Measurements from ENCODE around the gene SVOP. TPM values are rescaled to one million over a fixed set of nuclear protein-coding genes. Genes with fewer than 3 reads are reported as not detected.
A peak's percentile ranks its signal among the peaks of the same experiment; 100 is the strongest.

The SVOP gene
- total RNA-seq, 1 experiment from 2014 or later = 0.03 TPM

- DNase-seq = no peak
Observed at GRCh38 chr12:108972358-108972757, 48.5 kb downstream of the SVOP start.

GRCh38 chr12:108969622-108970021 lies 51.2 kb downstream of the SVOP start:
- no peak for DNase-seq
- Histone ChIP-seq H3K4me3 (ENCODE audit: insufficient read depth, low read depth, low read length) (no peak overlapping the region), H3K36me3 (replicated peaks; ENCODE audit: control insufficient read depth, insufficient read depth, low read length) (no peaks in the 10 kb centered on the region), H3K27me3 (ENCODE audit: control insufficient read depth, insufficient read depth, low read length) (no peaks in the 10 kb centered on the region)

More at GRCh38 chr12:108972358-108972757, 48.5 kb downstream of the SVOP start:
- H3K36me3 ChIP-seq (replicated peaks; ENCODE audit: control insufficient read depth, insufficient read depth, low read length) = no peaks in the 10 kb centered on the region
- no peak overlapping the region for H3K4me3 ChIP-seq (ENCODE audit: insufficient read depth, low read depth, low read length)
- H3K27me3 ChIP-seq (ENCODE audit: control insufficient read depth, insufficient read depth, low read length) = no peaks in the 10 kb centered on the region

- Histone ChIP-seq H3K27me3 (ENCODE audit: control insufficient read depth, insufficient read depth, low read length) (no peaks in the 10 kb centered on the region), H3K4me3 (ENCODE audit: insufficient read depth, low read depth, low read length) (no peak overlapping the region), H3K36me3 (replicated peaks; ENCODE audit: control insufficient read depth, insufficient read depth, low read length) (no peaks in the 10 kb centered on the region)
- peak; percentile 45 for DNase-seq
Observed at GRCh38 chr12:108967869-108968540, 52.9 kb downstream of the SVOP start.

GRCh38 chr12:108966378-108967151 lies 54.3 kb downstream of the SVOP start:
- no peak overlapping the region for H3K4me3 ChIP-seq (ENCODE audit: insufficient read depth, low read depth, low read length)
- no peaks in the 10 kb centered on the region for H3K36me3 ChIP-seq (replicated peaks; ENCODE audit: control insufficient read depth, insufficient read depth, low read length)
- no peak for DNase-seq
- H3K27me3 ChIP-seq (ENCODE audit: control insufficient read depth, insufficient read depth, low read length) = no peaks in the 10 kb centered on the region

GRCh38 chr12:108965886-108966285 lies 55.0 kb downstream of the SVOP start:
- Histone ChIP-seq H3K4me3 (ENCODE audit: insufficient read depth, low read depth, low read length) (no peak overlapping the region), H3K27me3 (ENCODE audit: control insufficient read depth, insufficient read depth, low read length) (no peaks in the 10 kb centered on the region), H3K36me3 (replicated peaks; ENCODE audit: control insufficient read depth, insufficient read depth, low read length) (no peaks in the 10 kb centered on the region)
- no peak for DNase-seq

- Histone ChIP-seq H3K4me3 (ENCODE audit: insufficient read depth, low read depth, low read length) (no peak overlapping the region), H3K36me3 (replicated peaks; ENCODE audit: control insufficient read depth, insufficient read depth, low read length) (no peaks in the 10 kb centered on the region), H3K27me3 (ENCODE audit: control insufficient read depth, insufficient read depth, low read length) (no peaks in the 10 kb centered on the region)
- no peak for DNase-seq
Observed at GRCh38 chr12:108964371-108965352, 56.2 kb downstream of the SVOP start.

- no peak for DNase-seq
- Histone ChIP-seq H3K4me3 (ENCODE audit: insufficient read depth, low read depth, low read length) (no peak overlapping the region), H3K36me3 (replicated peaks; ENCODE audit: control insufficient read depth, insufficient read depth, low read length) (no peaks in the 10 kb centered on the region), H3K27me3 (ENCODE audit: control insufficient read depth, insufficient read depth, low read length) (no peaks in the 10 kb centered on the region)
Observed at GRCh38 chr12:108962256-108962655, 58.6 kb downstream of the SVOP start.

GRCh38 chr12:108959748-108960655 lies 60.9 kb downstream of the SVOP start:
- H3K27me3 ChIP-seq (ENCODE audit: control insufficient read depth, insufficient read depth, low read length) = no peaks in the 10 kb centered on the region
- no peak overlapping the region for H3K4me3 ChIP-seq (ENCODE audit: insufficient read depth, low read depth, low read length)
- no peak for DNase-seq

GRCh38 chr12:108955225-108955835 lies 65.5 kb downstream of the SVOP start:
- Histone ChIP-seq H3K4me3 (ENCODE audit: insufficient read depth, low read depth, low read length) (no peak overlapping the region), H3K36me3 (replicated peaks; ENCODE audit: control insufficient read depth, insufficient read depth, low read length) (no peaks in the 10 kb centered on the region), H3K27me3 (ENCODE audit: control insufficient read depth, insufficient read depth, low read length) (no peaks in the 10 kb centered on the region)
- no peak for DNase-seq

More at GRCh38 chr12:108959748-108960655, 60.9 kb downstream of the SVOP start:
- H3K36me3 ChIP-seq (replicated peaks; ENCODE audit: control insufficient read depth, insufficient read depth, low read length) = no peaks in the 10 kb centered on the region

- no peak overlapping the region for H3K4me3 ChIP-seq (ENCODE audit: insufficient read depth, low read depth, low read length)
- H3K27me3 ChIP-seq (ENCODE audit: control insufficient read depth, insufficient read depth, low read length) = no peaks in the 10 kb centered on the region
- DNase-seq = peak; percentile 64
- no peaks in the 10 kb centered on the region for H3K36me3 ChIP-seq (replicated peaks; ENCODE audit: control insufficient read depth, insufficient read depth, low read length)
Observed at GRCh38 chr12:108950991-108951739, 69.7 kb downstream of the SVOP start.

GRCh38 chr12:108949976-108950375 lies 70.9 kb downstream of the SVOP start:
- no peak for DNase-seq
- Histone ChIP-seq H3K36me3 (replicated peaks; ENCODE audit: control insufficient read depth, insufficient read depth, low read length) (no peaks in the 10 kb centered on the region), H3K27me3 (ENCODE audit: control insufficient read depth, insufficient read depth, low read length) (no peaks in the 10 kb centered on the region), H3K4me3 (ENCODE audit: insufficient read depth, low read depth, low read length) (no peak overlapping the region)

GRCh38 chr12:108948367-108948766 lies 72.5 kb downstream of the SVOP start:
- no peak for DNase-seq
- Histone ChIP-seq H3K36me3 (replicated peaks; ENCODE audit: control insufficient read depth, insufficient read depth, low read length) (no peaks in the 10 kb centered on the region), H3K4me3 (ENCODE audit: insufficient read depth, low read depth, low read length) (no peak overlapping the region), H3K27me3 (ENCODE audit: control insufficient read depth, insufficient read depth, low read length) (no peaks in the 10 kb centered on the region)

- no peak for DNase-seq
- no peak overlapping the region for H3K4me3 ChIP-seq (ENCODE audit: insufficient read depth, low read depth, low read length)
- H3K36me3 ChIP-seq (replicated peaks; ENCODE audit: control insufficient read depth, insufficient read depth, low read length) = no peaks in the 10 kb centered on the region
- H3K27me3 ChIP-seq (ENCODE audit: control insufficient read depth, insufficient read depth, low read length) = no peaks in the 10 kb centered on the region
Observed at GRCh38 chr12:108947097-108947496, 73.8 kb downstream of the SVOP start.

Measured in H7 (cell line).